Uterus (tissue), 4 donors: ENCODE data around the gene SLC4A5. TPM values are rescaled to one million over a fixed set of nuclear protein-coding genes. Genes with fewer than 3 reads are reported as not detected.

Experiments
- DNase-seq, 2 donors: peaks; one replicate each; pipeline ENCODE4 v3.0.0-alpha.2; 2019 to 2020
- H3K27ac ChIP-seq, 2 donors: fragments of 200-600 bp; sonication (generic); 1 replicate in 1 of 2; 2 replicates in 1 of 2; pipeline ENCODE4 v1.5.1; 2016 to 2018
- H3K27me3 ChIP-seq, 2 donors: fragments of 200-600 bp; sonication (generic); one replicate each; pipeline ENCODE4 v1.5.1; 2018 to 2019; ENCODE audit warnings: control low read depth in 1 of 2
- H3K36me3 ChIP-seq, 2 donors: fragments of 200-600 bp; sonication (generic); one replicate each; pipeline ENCODE4 v1.5.1; 2019; ENCODE audit warnings: control low read depth in 1 of 2
- H3K4me1 ChIP-seq, 2 donors: fragments of 200-600 bp; sonication (generic); one replicate each; pipeline ENCODE4 v1.5.1; 2018 to 2019; ENCODE audit warnings: control low read depth in 1 of 2
- H3K4me3 ChIP-seq, 2 donors: fragments of 200-600 bp; sonication (generic); 1 replicate in 1 of 2; 2 replicates in 1 of 2; pipeline ENCODE4 v1.5.1; 2018 to 2019; ENCODE audit warnings: mild to moderate bottlenecking in 1 of 2
- H3K9me3 ChIP-seq, 2 donors: fragments of 200-600 bp; sonication (generic); one replicate each; pipeline ENCODE4 v1.5.1; 2019; ENCODE audit warnings: control low read depth in 1 of 2
- POLR2A ChIP-seq, 2 donors: fragments of 450-650 bp; IDR thresholded peaks; one replicate each; pipeline ENCODE4 v1.6.1; 2016; ENCODE audit warnings: antibody characterized with exemption in 2 of 2, mild to moderate bottlenecking in 1 of 2, moderate library complexity in 1 of 2
- intact Hi-C: fragments of 100-400 bp; cut with DNase I; formaldehyde crosslinking; loops from one replicate; pipeline ENCODE4 v1.15.1; 2023; ENCODE audit warnings: low total_unique reads
- total RNA-seq, 4 donors: library from RNA; depleted of rRNA in 3 of 4; stranded (reverse); fragments of >200 nt in 3 of 4; gene quantifications; one replicate each; pipeline versions ENCODE4 v1.1.0 to v1.2.4, GENCODE V29; 2014 to 2023
- TF ChIP-seq, protein P1 (sequence below), 4 experiments: fragments of 200-600 bp in 2 of 4; fragments of 450-650 bp in 2 of 4; sonication (generic) in 2 of 4; IDR thresholded peaks; one replicate each; pipeline ENCODE4 v1.5.1; 2016 to 2019; ENCODE audit warnings: antibody characterized with exemption in 4 of 4, mild to moderate bottlenecking in 2 of 4, moderate library complexity in 1 of 4
- donor health status: DM: yes; HTN: yes; CAD: no.

SLC4A5 gene
- total RNA-seq, 4 donors from 2014 or later, result 2.1 to 15.1 (median 5.3) TPM

DNA sequence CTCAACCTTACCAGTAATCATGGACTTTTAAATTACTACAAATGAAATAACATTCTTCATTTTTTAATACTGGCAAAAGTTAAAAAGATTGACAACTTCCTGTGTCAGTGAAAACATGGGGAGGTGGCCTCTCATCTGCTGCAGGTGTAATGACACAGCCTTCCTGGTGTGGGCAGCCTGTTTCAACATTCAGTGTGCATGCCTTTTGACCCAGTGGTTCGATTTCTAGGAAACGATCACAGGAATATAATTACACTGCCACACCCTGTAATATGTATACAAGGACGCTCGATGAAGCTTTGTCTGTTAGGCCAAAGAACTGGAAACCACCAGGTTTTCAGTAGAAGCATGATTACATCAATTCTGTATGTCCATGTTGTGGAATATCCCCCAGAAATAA, 76.1 kb downstream of the SLC4A5 start:
- Histone ChIP-seq H3K27ac (no peak overlapping the region), H3K4me3 (no peak overlapping the region), H3K36me3 (no peaks in the 10 kb centered on the region), H3K9me3 (no peaks in the 10 kb centered on the region), H3K27me3 (no peaks in the 10 kb centered on the region), H3K4me1 (no peaks in the 10 kb centered on the region)
- TF ChIP-seq, protein P1, sequence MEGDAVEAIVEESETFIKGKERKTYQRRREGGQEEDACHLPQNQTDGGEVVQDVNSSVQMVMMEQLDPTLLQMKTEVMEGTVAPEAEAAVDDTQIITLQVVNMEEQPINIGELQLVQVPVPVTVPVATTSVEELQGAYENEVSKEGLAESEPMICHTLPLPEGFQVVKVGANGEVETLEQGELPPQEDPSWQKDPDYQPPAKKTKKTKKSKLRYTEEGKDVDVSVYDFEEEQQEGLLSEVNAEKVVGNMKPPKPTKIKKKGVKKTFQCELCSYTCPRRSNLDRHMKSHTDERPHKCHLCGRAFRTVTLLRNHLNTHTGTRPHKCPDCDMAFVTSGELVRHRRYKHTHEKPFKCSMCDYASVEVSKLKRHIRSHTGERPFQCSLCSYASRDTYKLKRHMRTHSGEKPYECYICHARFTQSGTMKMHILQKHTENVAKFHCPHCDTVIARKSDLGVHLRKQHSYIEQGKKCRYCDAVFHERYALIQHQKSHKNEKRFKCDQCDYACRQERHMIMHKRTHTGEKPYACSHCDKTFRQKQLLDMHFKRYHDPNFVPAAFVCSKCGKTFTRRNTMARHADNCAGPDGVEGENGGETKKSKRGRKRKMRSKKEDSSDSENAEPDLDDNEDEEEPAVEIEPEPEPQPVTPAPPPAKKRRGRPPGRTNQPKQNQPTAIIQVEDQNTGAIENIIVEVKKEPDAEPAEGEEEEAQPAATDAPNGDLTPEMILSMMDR (IDR thresholded peaks at IDR 0.05), result no peak
- no peak for TF ChIP-seq POLR2A (IDR thresholded peaks at IDR 0.05)
- intact Hi-C loops, result no loop called here
- no peak for DNase-seq

DNA sequence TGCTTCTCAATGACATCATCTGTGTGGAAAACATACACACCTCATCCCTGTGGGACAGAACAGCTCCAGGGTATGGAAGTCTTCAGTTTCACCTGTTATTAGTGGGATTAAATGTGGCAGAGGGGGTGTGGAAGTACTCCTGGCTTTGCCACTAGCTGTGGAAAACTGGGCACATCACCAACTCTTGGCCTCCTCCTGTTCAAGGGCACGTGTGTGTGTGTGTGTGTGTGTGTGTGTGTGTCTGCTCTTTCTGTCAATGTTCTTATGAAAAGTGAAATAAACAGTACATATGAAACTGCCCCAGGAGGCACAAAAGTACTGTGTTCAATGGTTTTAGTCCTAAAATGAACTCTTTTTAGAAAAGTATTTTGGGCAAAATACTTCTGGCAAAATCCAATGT, 78.9 kb downstream of the SLC4A5 start:
- no peak overlapping the region for H3K4me3 ChIP-seq
- no peak for DNase-seq
- no peak overlapping the region for H3K27ac ChIP-seq
- H3K9me3 ChIP-seq, result no peaks in the 10 kb centered on the region
- H3K27me3 ChIP-seq, result no peaks in the 10 kb centered on the region
- no peaks in the 10 kb centered on the region for H3K4me1 ChIP-seq
- intact Hi-C loops, result no loop called here
- H3K36me3 ChIP-seq, result no peaks in the 10 kb centered on the region
- TF ChIP-seq POLR2A (IDR thresholded peaks at IDR 0.05), result no peak
- TF ChIP-seq, protein P1 (IDR thresholded peaks at IDR 0.05), result no peak

DNA sequence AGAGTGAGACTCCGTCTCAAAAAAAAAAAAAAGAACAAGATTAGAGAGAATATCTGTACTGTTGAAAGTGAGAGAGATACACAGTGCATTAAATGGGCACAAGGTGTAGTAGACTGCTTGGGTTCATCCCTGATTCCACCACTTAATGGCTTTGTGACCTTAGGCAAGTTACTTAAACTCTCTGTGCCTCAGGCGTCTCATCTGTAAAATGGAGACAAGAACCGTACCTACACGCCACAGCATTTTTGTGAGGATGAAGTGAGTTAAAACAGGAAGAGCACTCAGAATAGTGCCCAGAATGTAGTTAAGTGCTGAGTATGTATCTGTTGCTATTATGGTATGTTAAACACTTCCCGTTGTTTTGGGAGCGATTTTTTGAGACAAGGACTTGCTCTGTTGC, 80.5 kb downstream of the SLC4A5 start:
- no peaks in the 10 kb centered on the region for H3K27me3 ChIP-seq
- H3K9me3 ChIP-seq, result no peaks in the 10 kb centered on the region
- TF ChIP-seq, protein P1 (IDR thresholded peaks at IDR 0.05), result no peak
- TF ChIP-seq POLR2A (IDR thresholded peaks at IDR 0.05), result no peak
- DNase-seq, result no peak
- intact Hi-C loops, result no loop called here
- H3K4me3 ChIP-seq, result no peak overlapping the region
- H3K27ac ChIP-seq, result no peak overlapping the region
- H3K4me1 ChIP-seq, result no peaks in the 10 kb centered on the region
- H3K36me3 ChIP-seq, result no peaks in the 10 kb centered on the region

DNA sequence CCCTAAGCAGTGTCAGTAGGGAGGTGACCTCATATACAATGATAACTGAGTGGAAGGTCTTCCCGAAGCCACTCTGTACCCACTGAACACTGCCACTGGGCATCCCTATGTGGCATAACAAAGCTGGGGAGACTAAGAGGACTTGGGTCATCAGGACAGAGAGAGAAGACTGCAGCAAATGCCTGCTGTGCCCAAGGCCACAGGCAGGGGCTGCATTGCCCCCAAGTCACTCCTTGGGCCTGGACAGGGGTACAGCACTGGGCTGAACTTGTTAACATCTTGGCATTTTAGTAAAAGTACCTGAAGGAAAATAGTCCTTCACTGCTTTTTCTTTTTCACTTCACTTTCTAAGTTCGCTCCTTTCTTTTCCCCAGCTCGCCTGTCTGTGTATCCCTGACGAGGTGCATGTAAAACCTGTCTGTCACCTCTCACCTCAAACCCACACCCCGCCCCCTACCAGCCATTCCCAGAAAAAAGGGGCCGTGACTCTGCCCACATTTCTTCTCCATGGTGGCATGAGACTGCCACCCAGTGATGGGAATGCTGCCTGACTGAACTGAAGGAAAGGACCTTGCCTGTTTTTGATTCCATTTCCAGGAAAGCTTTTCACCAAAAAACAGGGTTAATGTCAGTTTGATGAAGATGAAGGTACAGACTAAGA, 81.9 kb downstream of the SLC4A5 start:
- DNase-seq, result peak in 1 of 2 donors; percentile 21
- Histone ChIP-seq H3K9me3 (no peaks in the 10 kb centered on the region), H3K36me3 (no peaks in the 10 kb centered on the region), H3K27me3 (no peaks in the 10 kb centered on the region), H3K27ac (no peak overlapping the region), H3K4me3 (no peak overlapping the region), H3K4me1 (no peaks in the 10 kb centered on the region)
- intact Hi-C loops, result no loop called here
- TF ChIP-seq, protein P1 (IDR thresholded peaks at IDR 0.05), result peak; percentile 25 to 43 (median 34)
- no peak for TF ChIP-seq POLR2A (IDR thresholded peaks at IDR 0.05)

DNA sequence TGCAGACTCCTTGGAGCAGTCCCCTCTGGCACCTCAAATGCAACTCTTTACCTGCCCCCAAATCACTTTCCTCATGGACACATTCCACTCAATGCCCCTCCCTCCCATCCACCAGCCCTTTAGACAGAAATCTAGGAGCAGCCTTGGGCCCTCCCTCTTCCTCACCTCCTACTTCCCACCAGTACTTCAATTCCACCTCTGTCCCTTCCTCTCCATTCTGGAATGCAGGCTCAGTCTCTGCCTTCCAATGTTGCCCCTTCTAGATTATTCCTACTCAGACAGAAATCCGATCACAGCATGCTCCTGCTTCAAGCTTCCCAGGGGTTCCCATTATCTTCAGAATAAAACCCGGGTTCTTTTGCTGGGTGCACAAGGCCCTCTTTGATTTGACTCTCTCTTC, 82.7 kb downstream of the SLC4A5 start:
- no peak for DNase-seq
- no peak overlapping the region for H3K27ac ChIP-seq
- H3K36me3 ChIP-seq, result no peaks in the 10 kb centered on the region
- intact Hi-C loops, result no loop called here
- no peaks in the 10 kb centered on the region for H3K9me3 ChIP-seq
- no peaks in the 10 kb centered on the region for H3K27me3 ChIP-seq
- TF ChIP-seq, protein P1 (IDR thresholded peaks at IDR 0.05), result no peak
- TF ChIP-seq POLR2A (IDR thresholded peaks at IDR 0.05), result no peak
- no peaks in the 10 kb centered on the region for H3K4me1 ChIP-seq
- no peak overlapping the region for H3K4me3 ChIP-seq
